ENCODE measurements around the gene IGSF9.

- no peak for TF ChIP-seq CTCF (IDR thresholded peaks at IDR 0.05; ENCODE audit: low read depth, low read length, missing input control)
- TF ChIP-seq MAX (IDR thresholded peaks at IDR 0.05): no peak
- no peak for TF ChIP-seq FOXA1 (IDR thresholded peaks at IDR 0.05)
- no peak for TF ChIP-seq NR2F2 (IDR thresholded peaks at IDR 0.05)
- no peak for TF ChIP-seq ATF3 (IDR thresholded peaks at IDR 0.05)
- no peak for TF ChIP-seq REST (IDR thresholded peaks at IDR 0.05)
- no peak for TF ChIP-seq GABPA (IDR thresholded peaks at IDR 0.05 in 1 of 2, conservative IDR thresholded peaks at IDR 0.05 in 1 of 2)
- TF ChIP-seq YY1 (IDR thresholded peaks at IDR 0.05): no peak
- no peak for TF ChIP-seq RAD21 (IDR thresholded peaks at IDR 0.05)
These were observed 62.3 kb downstream of the IGSF9 start for GRCh38 chr1:159883134-159883533.
